AG04450 (cell line): ENCODE data around the gene RNF183. TPM values are rescaled to one million over a fixed set of nuclear protein-coding genes. Genes with fewer than 3 reads are reported as not detected.

Experiments used
- CTCF ChIA-PET: fragments of 300-600, 350-600 bp; formaldehyde crosslinking; extraction: SDS; loops from one replicate; lab custom pipeline; 2022; ENCODE audit warnings: antibody characterized with exemption, inconsistent platforms; lab: Charles Lee
- POLR2A ChIA-PET: fragments of 350-600 bp; formaldehyde crosslinking; extraction: SDS; loops from one replicate; lab custom pipeline; 2021; ENCODE audit warnings: antibody characterized with exemption, inconsistent platforms; lab: Yijun Ruan, JAX
- DNase-seq: peaks from one replicate; pipeline ENCODE4 v3.0.0-alpha.2; 2011; ENCODE audit warnings: low read depth, low spot score
- H3K27ac ChIP-seq: one replicate; pipeline ENCODE4 v1.5.1; 2012; ENCODE audit warnings: low read depth, low read length, control low read depth
- H3K27me3 ChIP-seq: one replicate; pipeline ENCODE4 v1.6.0; 2012; ENCODE audit warnings: low read length; ENCODE audit not compliant: control insufficient read depth, insufficient read depth
- H3K4me3 ChIP-seq: 2 replicates; pipeline ENCODE4 v1.5.1; 2011; ENCODE audit warnings: mild to moderate bottlenecking, low read depth, low read length, control low read depth
- H3K9me3 ChIP-seq: 2 replicates; pipeline ENCODE4 v1.5.1; 2012; ENCODE audit warnings: low read length; ENCODE audit not compliant: control insufficient read depth, insufficient read depth
- CTCF ChIP-seq: IDR thresholded peaks from 2 replicates; pipeline ENCODE4 v1.5.1; 2011; ENCODE audit warnings: low read depth, low read length, control low read depth, inconsistent platforms
- polyA plus RNA-seq: library from polyadenylated mRNA; depleted of rRNA; stranded (reverse); fragments of >200 nt; gene quantifications from 2 replicates; pipeline ENCODE4 v1.2.3, GENCODE V29; 2011

RNF183 gene
- polyA plus RNA-seq, 1 experiment = not detected

- TF ChIP-seq CTCF = no peak
- Histone ChIP-seq H3K9me3 (no peaks in the 10 kb centered on the region), H3K4me3 (no peak within 1 kb of the TSS), H3K27me3 (peaks cover 50% of the 10 kb centered on the region), H3K27ac (no peak within 1 kb of the TSS)
- ChIA-PET POLR2A (interaction anchor here (1.4 kb wide), 1 partner anchor 10 kb away, joined by 5 read pairs; the partner anchor contains the start of gene WDR31), CTCF (no interaction called here)
- DNase-seq = no peak
Observed at GRCh38 chr9:113349445-113350094, 46.4 kb upstream of the RNF183 start, which contains the start of gene BSPRY. Gene BSPRY, plus strand, starts transcription at chr9:113349541. Its CDS starts 39 bp downstream, at chr9:113349580.

- TF ChIP-seq CTCF = no peak
- H3K9me3 ChIP-seq = no peaks in the 10 kb centered on the region
- POLR2A ChIA-PET = interaction anchor here (1.4 kb wide), 1 partner anchor 9 kb away, joined by 5 read pairs; the partner anchor contains the start of gene WDR31
- no peak for DNase-seq
- CTCF ChIA-PET = interaction anchor here (0.9 kb wide), 1 partner anchor 9 kb away, joined by 3 read pairs; the partner anchor contains the start of gene WDR31
- no peak overlapping the region for H3K4me3 ChIP-seq
- peaks cover 49% of the 10 kb centered on the region for H3K27me3 ChIP-seq
- no peak overlapping the region for H3K27ac ChIP-seq
Observed at GRCh38 chr9:113349066-113349444, 45.9 kb upstream of the RNF183 start.

- Histone ChIP-seq H3K9me3 (no peaks in the 10 kb centered on the region), H3K27me3 (peaks cover 45% of the 10 kb centered on the region), H3K27ac (no peak overlapping the region), H3K4me3 (no peak overlapping the region)
- no peak for DNase-seq
- ChIA-PET POLR2A (interaction anchor here (0.7 to 1.4 kb wide), 2 partner anchors 9 to 72 kb away, joined by 4 to 5 read pairs; partner anchors contain the start of gene WDR31), CTCF (interaction anchor here (0.9 kb wide), 1 partner anchor 9 kb away, joined by 3 read pairs; the partner anchor contains the start of gene WDR31)
- TF ChIP-seq CTCF = no peak
Observed at GRCh38 chr9:113348437-113348836, 45.3 kb upstream of the RNF183 start.

- no peaks in the 10 kb centered on the region for H3K9me3 ChIP-seq
- no peak overlapping the region for H3K4me3 ChIP-seq
- H3K27me3 ChIP-seq = peaks cover 28% of the 10 kb centered on the region
- no peak overlapping the region for H3K27ac ChIP-seq
- TF ChIP-seq CTCF = no peak
- ChIA-PET POLR2A (no interaction called here), CTCF (interaction anchor here (1.6 kb wide), 1 partner anchor 71 kb away, joined by 3 read pairs; the partner anchor contains the start of genes CDC26 and PRPF4)
- no peak for DNase-seq
Observed at GRCh38 chr9:113345671-113346070, 42.5 kb upstream of the RNF183 start.

GRCh38 chr9:113345190-113345589, 42.0 kb upstream of the RNF183 start:
- Histone ChIP-seq H3K4me3 (no peak overlapping the region), H3K27ac (no peak overlapping the region), H3K9me3 (no peaks in the 10 kb centered on the region), H3K27me3 (peaks cover 23% of the 10 kb centered on the region)
- DNase-seq = no peak
- no peak for TF ChIP-seq CTCF
- POLR2A ChIA-PET = no interaction called here
- CTCF ChIA-PET = interaction anchor here (0.6 to 1.6 kb wide), 2 partner anchors 37 to 70 kb away, joined by 3 to 7 read pairs; partner anchors contain the start of genes CDC26 and PRPF4
